HEK293 (cell line): ENCODE results near the gene COL6A2.

ENCODE experiments used
- CTCF ChIA-PET: fragments of 350-600 bp; formaldehyde crosslinking; extraction: SDS; loops from one replicate; lab custom pipeline; 2021; ENCODE audit warnings: antibody characterized with exemption; lab: Yijun Ruan, JAX
- POLR2A ChIA-PET: fragments of 300-600 bp; formaldehyde crosslinking; extraction: SDS; loops from one replicate; lab custom pipeline; 2020; ENCODE audit warnings: antibody characterized with exemption, inconsistent platforms; lab: Yijun Ruan, JAX
- H3K27ac ChIP-seq: fragments of 200-500 bp; sonication (Bioruptor generic); 2 replicates; pipeline ENCODE4 v1.5.1; 2014; ENCODE audit warnings: low read depth, low read length, control low read depth, inconsistent platforms; ENCODE audit errors: extremely low read depth
- H3K36me3 ChIP-seq, 2 experiments: fragments of 200-500 bp in 1 of 2; sonication (Bioruptor generic) in 1 of 2; 1 replicate in 1 of 2; 2 replicates in 1 of 2; pipeline ENCODE4 v1.5.1; 2014 to 2017; ENCODE audit warnings: inconsistent platforms in 2 of 2, low read length in 2 of 2; ENCODE audit not compliant: control insufficient read depth in 2 of 2, insufficient read depth in 1 of 2
- H3K4me1 ChIP-seq: fragments of 200-500 bp; sonication (Bioruptor generic); 2 replicates; pipeline ENCODE4 v1.5.1; 2014; ENCODE audit warnings: mild to moderate bottlenecking, low read length, inconsistent platforms; ENCODE audit not compliant: control insufficient read depth, insufficient read depth
- H3K4me3 ChIP-seq: 2 replicates; pipeline ENCODE4 v1.5.1; 2011; ENCODE audit warnings: low read depth, mild to moderate bottlenecking, control low read depth, low read length, moderate library complexity
- H3K9me3 ChIP-seq: fragments of 200-500 bp; sonication (Bioruptor generic); 2 replicates; pipeline ENCODE4 v1.5.1; 2014; ENCODE audit warnings: low read depth, low read length, inconsistent platforms; ENCODE audit not compliant: control insufficient read depth, insufficient read depth
- SCRT2 ChIP-seq: fragments of 450-650 bp; formaldehyde crosslinking; IDR thresholded peaks from 2 replicates; pipeline ENCODE4 v1.5.1; 2016; ENCODE audit warnings: missing biosample characterization, missing genetic modification characterization
- SETDB1 ChIP-seq: IDR thresholded peaks from one replicate; pipeline ENCODE4 v1.6.1; 2017; ENCODE audit warnings: mild to moderate bottlenecking, low read length, moderate library complexity, mixed read lengths; ENCODE audit not compliant: insufficient read length
- TRIM28 ChIP-seq: IDR thresholded peaks from 2 replicates; pipeline ENCODE4 v1.6.1; 2011; ENCODE audit warnings: low read length, control low read depth, borderline replicate concordance
- ZFHX2 ChIP-seq: fragments of 450-650 bp; formaldehyde crosslinking; conservative IDR thresholded peaks from 2 replicates; pipeline ENCODE4 v1.5.1; 2016; ENCODE audit warnings: missing biosample characterization, missing genetic modification characterization
- ZNF248 ChIP-seq: fragments of 450-650 bp; formaldehyde crosslinking; IDR thresholded peaks from 2 replicates; pipeline ENCODE4 v1.5.1; 2017; ENCODE audit warnings: missing biosample characterization, missing genetic modification characterization
- ZNF473 ChIP-seq: fragments of 450-650 bp; formaldehyde crosslinking; IDR thresholded peaks from 2 replicates; pipeline ENCODE4 v1.5.1; 2017; ENCODE audit warnings: missing biosample characterization, missing genetic modification characterization
- ZNF596 ChIP-seq: fragments of 450-650 bp; IDR thresholded peaks from 2 replicates; pipeline ENCODE4 v1.5.0; 2018; ENCODE audit warnings: missing biosample characterization, mild to moderate bottlenecking, missing genetic modification characterization, moderate library complexity
- ZNF654 ChIP-seq: fragments of 450-650 bp; formaldehyde crosslinking; IDR thresholded peaks from 2 replicates; pipeline ENCODE4 v1.5.1; 2016; ENCODE audit warnings: low read depth, missing biosample characterization, missing genetic modification characterization
- ZNF660 ChIP-seq: fragments of 450-650 bp; IDR thresholded peaks from 2 replicates; pipeline ENCODE4 v1.5.1; 2018; ENCODE audit warnings: missing biosample characterization, mild to moderate bottlenecking, missing genetic modification characterization
- ZNF707 ChIP-seq: fragments of 450-650 bp; formaldehyde crosslinking; IDR thresholded peaks from 2 replicates; pipeline ENCODE4 v1.5.1; 2016; ENCODE audit warnings: missing biosample characterization, missing genetic modification characterization
- ZNF791 ChIP-seq: fragments of 450-650 bp; formaldehyde crosslinking; IDR thresholded peaks from 2 replicates; pipeline ENCODE4 v1.5.1; 2016; ENCODE audit warnings: missing biosample characterization, missing genetic modification characterization
- ZSCAN23 ChIP-seq: fragments of 450-650 bp; formaldehyde crosslinking; IDR thresholded peaks from 2 replicates; pipeline ENCODE4 v1.5.1; 2016; ENCODE audit warnings: missing biosample characterization, missing genetic modification characterization
- TF ChIP-seq, protein P1 (sequence below): fragments of 450-650 bp; formaldehyde crosslinking; IDR thresholded peaks from 2 replicates; pipeline ENCODE4 v1.5.1; 2016; ENCODE audit warnings: missing biosample characterization, missing genetic modification characterization, low read depth
- TF ChIP-seq, protein P2 (sequence below): IDR thresholded peaks from 2 replicates; pipeline ENCODE4 v1.6.1; 2011; ENCODE audit warnings: mild to moderate bottlenecking, low read depth, low read length, borderline replicate concordance

The COL6A2 gene

DNA sequence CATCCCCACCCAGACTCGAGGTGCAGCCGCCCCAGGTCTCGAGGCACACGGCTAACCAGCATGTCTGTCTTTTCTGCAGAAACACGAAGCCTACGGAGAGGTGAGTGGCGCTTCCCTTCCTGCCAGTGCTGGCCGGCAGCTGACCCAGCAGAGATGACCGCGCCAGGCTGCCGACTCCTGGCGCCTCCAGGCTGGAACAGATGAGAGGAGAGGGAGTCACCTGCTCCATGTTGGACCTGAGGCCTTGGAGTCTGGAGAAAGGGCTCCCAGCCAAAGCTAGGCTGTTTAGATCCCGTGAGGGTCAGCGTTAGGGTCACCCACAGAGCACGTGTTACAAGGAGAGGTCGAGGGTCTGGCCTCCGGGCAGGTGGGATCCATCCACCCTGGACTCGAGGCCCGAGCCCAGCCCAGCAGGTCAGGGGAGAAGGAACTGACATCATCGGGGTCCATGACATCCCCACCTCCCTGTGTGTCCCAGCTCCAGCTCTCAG is 14.9 kb downstream of the COL6A2 start (continued):
- TF ChIP-seq ZFHX2 = no peak
- TF ChIP-seq, protein P1, sequence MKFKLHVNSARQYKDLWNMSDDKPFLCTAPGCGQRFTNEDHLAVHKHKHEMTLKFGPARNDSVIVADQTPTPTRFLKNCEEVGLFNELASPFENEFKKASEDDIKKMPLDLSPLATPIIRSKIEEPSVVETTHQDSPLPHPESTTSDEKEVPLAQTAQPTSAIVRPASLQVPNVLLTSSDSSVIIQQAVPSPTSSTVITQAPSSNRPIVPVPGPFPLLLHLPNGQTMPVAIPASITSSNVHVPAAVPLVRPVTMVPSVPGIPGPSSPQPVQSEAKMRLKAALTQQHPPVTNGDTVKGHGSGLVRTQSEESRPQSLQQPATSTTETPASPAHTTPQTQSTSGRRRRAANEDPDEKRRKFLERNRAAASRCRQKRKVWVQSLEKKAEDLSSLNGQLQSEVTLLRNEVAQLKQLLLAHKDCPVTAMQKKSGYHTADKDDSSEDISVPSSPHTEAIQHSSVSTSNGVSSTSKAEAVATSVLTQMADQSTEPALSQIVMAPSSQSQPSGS (tag by site-specific recombination) = no peak
- TF ChIP-seq, all 188 proteins: peak for 0

DNA sequence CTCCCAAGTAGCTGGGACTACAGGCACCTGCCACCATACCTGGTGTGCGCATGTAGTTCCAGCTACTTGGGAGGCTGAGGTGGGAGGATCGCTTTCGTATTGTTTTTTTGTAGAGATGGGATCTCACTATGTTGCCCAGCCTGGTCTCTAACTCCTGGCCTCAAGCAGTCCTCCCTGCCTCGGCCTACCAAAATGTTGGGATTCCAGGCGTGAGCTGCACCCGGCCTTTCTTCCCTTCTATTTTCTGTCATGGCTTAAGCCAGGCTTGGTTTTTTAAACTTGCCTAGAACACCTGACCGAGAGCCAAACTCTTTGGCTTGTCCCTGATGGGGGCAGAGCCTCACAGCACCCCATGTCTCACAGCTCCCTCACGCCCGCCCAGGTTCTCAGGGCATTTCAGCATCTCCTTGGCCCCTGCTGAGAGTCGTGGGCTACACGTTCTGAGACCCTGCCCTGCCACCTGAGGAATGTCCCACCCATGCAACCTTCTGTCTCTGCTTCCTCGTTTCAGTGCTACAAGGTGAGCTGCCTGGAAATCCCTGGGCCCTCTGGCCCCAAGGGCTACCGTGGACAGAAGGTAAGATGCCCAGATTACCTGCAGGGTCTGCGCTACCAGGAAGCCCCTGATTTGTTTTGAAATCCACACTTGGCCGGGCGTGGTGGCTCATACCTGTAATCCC is 15.7 kb downstream of the COL6A2 start:
- no peak for TF ChIP-seq ZNF660 (tag by site-specific recombination)
- TF ChIP-seq SCRT2 (tag by site-specific recombination) = 0 out of 2 replicates have a peak, but pooled peaks have one; percentile 19
- TF ChIP-seq TRIM28 = no peak
- TF ChIP-seq ZNF596 = no peak
- Histone ChIP-seq H3K4me3 (no peak overlapping the region), H3K27ac (no peak overlapping the region), H3K36me3 (peaks cover 0 to 62% of the 10 kb centered on the region in 2 experiments), H3K9me3 (no peaks in the 10 kb centered on the region), H3K4me1 (no peaks in the 10 kb centered on the region)
- ChIA-PET POLR2A (no interaction called here), CTCF (interaction anchor here (1.5 kb wide), 1 partner anchor 29 kb away, joined by 3 read pairs; no protein-coding TSS in a partner anchor)

DNA sequence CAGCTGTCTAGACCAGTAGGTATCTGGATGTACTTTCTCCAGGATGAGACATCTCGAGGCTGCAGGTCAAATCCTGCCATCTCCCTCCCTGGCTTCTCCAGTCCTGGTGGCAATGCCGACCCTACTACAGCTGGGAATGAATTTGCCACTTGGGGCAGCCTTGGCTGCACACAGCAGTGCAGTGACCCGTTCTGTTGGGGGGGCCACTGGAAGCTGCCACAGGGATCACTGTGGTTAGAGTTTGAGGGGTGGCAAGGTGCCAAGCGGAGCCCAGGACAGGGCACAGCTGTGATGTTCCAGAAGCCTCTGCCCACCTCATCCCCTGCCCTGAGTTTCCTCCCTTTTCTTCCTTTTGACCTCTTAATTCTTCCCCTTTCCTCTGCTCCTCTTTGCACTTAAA is 17.1 kb downstream of the COL6A2 start:
- H3K36me3 ChIP-seq = peaks cover 0 to 74% of the 10 kb centered on the region in 2 experiments
- peak; percentile 62 for TF ChIP-seq SETDB1
- no peak for TF ChIP-seq ZNF654 (tag by site-specific recombination)
- TF ChIP-seq ZNF791 = no peak
- TF ChIP-seq TRIM28 = peak; percentile 78; the same call in 1 of the 2 replicates
- CTCF ChIA-PET = interaction anchor here (1.0 kb wide), 1 partner anchor 29 kb away, joined by 3 read pairs; no protein-coding TSS in a partner anchor
- H3K9me3 ChIP-seq = no peaks in the 10 kb centered on the region
- H3K4me1 ChIP-seq = no peaks in the 10 kb centered on the region
- POLR2A ChIA-PET = interaction anchor here (0.7 kb wide), 1 partner anchor 151 kb away, joined by 3 read pairs; no protein-coding TSS in a partner anchor
- no peak overlapping the region for H3K4me3 ChIP-seq
- H3K27ac ChIP-seq = no peak overlapping the region

DNA sequence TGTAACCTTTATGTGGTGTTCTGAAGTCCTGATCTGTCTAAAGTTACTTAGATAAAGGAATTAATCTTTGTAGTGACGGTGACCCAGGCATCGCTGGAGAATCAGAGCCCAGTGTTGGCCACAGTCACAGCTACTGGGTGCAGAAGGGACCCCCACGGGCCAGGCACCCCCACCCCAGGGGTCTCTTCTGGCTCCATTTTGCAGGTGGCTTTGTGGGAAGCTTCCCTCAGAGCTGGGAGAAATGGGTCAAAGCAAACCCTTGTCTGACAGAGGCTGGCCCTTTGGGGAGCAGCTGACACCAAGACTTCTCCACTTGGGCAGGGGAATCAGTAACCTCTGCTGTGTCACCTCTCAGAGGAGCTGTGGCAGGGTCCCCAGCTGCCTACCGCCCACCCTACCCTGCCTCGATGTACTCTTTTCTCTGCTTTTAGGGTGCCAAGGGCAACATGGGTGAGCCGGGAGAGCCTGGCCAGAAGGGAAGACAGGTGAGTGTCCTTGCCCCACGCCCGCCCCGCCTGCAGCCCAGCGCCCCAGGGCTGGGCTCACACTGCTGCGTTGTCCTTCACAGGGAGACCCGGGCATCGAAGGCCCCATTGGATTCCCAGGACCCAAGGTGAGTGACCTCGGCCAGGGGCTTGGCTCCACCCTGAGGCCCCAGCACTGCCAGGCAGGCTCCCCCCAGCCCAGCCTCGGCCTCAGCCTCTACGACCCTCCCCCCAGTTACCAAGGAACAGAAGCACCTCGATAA is 17.7 kb downstream of the COL6A2 start:
- ChIA-PET POLR2A (no interaction called here), CTCF (interaction anchor here (1.0 to 1.1 kb wide), 2 partner anchors 28 to 38 kb away, joined by 3 read pairs; no protein-coding TSS in a partner anchor)
- no peaks in the 10 kb centered on the region for H3K4me1 ChIP-seq
- H3K9me3 ChIP-seq = no peaks in the 10 kb centered on the region
- no peak for TF ChIP-seq ZNF473
- no peak for TF ChIP-seq ZNF248 (tag by site-specific recombination)
- TF ChIP-seq, protein P2, sequence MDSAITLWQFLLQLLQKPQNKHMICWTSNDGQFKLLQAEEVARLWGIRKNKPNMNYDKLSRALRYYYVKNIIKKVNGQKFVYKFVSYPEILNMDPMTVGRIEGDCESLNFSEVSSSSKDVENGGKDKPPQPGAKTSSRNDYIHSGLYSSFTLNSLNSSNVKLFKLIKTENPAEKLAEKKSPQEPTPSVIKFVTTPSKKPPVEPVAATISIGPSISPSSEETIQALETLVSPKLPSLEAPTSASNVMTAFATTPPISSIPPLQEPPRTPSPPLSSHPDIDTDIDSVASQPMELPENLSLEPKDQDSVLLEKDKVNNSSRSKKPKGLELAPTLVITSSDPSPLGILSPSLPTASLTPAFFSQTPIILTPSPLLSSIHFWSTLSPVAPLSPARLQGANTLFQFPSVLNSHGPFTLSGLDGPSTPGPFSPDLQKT = no peak
- TF ChIP-seq ZNF707 (tag by site-specific recombination) = no peak
- no peak for TF ChIP-seq ZSCAN23 (tag by site-specific recombination)
- no peak overlapping the region for H3K4me3 ChIP-seq
- H3K36me3 ChIP-seq = peaks cover 0 to 75% of the 10 kb centered on the region in 2 experiments
- H3K27ac ChIP-seq = no peak overlapping the region
